Lung (tissue), 12 donors: ENCODE results near the gene CRYGN. TPM values are rescaled to one million over a fixed set of nuclear protein-coding genes. Genes with fewer than 3 reads are reported as not detected.

Source experiments
- ATAC-seq: fragments of 200-7000 bp; cut with Tn5 transposase; one replicate; pipeline ENCODE4 v1.9.1; 2020; ENCODE audit warnings: moderate number of reproducible peaks; ENCODE audit not compliant: insufficient read depth, low FRiP score
- DNase-seq, 3 donors: peaks; one replicate each; pipeline ENCODE4 v3.0.0-alpha.2; 2013 to 2017
- H3K27ac ChIP-seq, 2 donors: one replicate each; pipeline ENCODE4 v1.5.1; 2013; ENCODE audit warnings: mild to moderate bottlenecking in 2 of 2, moderate library complexity in 2 of 2, control low read depth in 1 of 2, inconsistent platforms in 1 of 2, low read depth in 1 of 2, low read length in 1 of 2
- H3K27me3 ChIP-seq, 3 donors: one replicate each; pipeline ENCODE4 v1.5.1; 2013; ENCODE audit warnings: low read length in 2 of 3; ENCODE audit not compliant: control insufficient read depth in 3 of 3, insufficient read depth in 3 of 3
- H3K36me3 ChIP-seq, 4 donors: one replicate each; pipeline ENCODE4 v1.5.1; 2013; ENCODE audit warnings: low read length in 4 of 4, mild to moderate bottlenecking in 1 of 4, moderate library complexity in 1 of 4; ENCODE audit not compliant: control insufficient read depth in 4 of 4, insufficient read depth in 4 of 4
- H3K4me1 ChIP-seq, 5 donors: one replicate each; pipeline ENCODE4 v1.5.1; 2013; ENCODE audit warnings: low read length in 5 of 5, mild to moderate bottlenecking in 2 of 5, moderate library complexity in 1 of 5; ENCODE audit not compliant: control insufficient read depth in 5 of 5, insufficient read depth in 5 of 5
- H3K4me3 ChIP-seq: one replicate; pipeline ENCODE4 v1.5.1; 2013; ENCODE audit warnings: mild to moderate bottlenecking, control low read depth, moderate library complexity
- H3K9ac ChIP-seq, 2 donors: one replicate each; pipeline ENCODE4 v1.5.1; 2013; ENCODE audit warnings: low read length in 2 of 2, control low read depth in 1 of 2; ENCODE audit not compliant: insufficient read depth in 1 of 2
- H3K9me3 ChIP-seq, 4 donors: one replicate each; pipeline ENCODE4 v1.5.1; 2013; ENCODE audit warnings: low read length in 3 of 4, mild to moderate bottlenecking in 1 of 4, moderate library complexity in 1 of 4; ENCODE audit not compliant: control insufficient read depth in 4 of 4, insufficient read depth in 3 of 4
- WGBS, 2 donors: extraction: QIAGEN DNeasy Blood & Tissue Kit; methylation state at CpG; one replicate each; pipeline ENCODE4 v1.1.7; 2013; 5-methylcytosine and 5-hydroxymethylcytosine counted together
- polyA plus RNA-seq, 2 donors: library from polyadenylated mRNA; stranded (reverse); fragments of 200-250 nt; gene quantifications; one replicate each; pipeline ENCODE4 v1.2.1, GENCODE V29; 2013
- total RNA-seq, 2 donors: library from RNA; depleted of rRNA in 1 of 2; stranded (reverse); fragments of >200 nt in 1 of 2; gene quantifications; one replicate each; pipeline ENCODE4 v1.2.1, GENCODE V29; 2014 to 2021
- TF ChIP-seq, protein P1 (sequence below): IDR thresholded peaks from 2 replicates; pipeline ENCODE4 v1.5.1; 2012; ENCODE audit warnings: mild to moderate bottlenecking; ENCODE audit errors: control extremely low read depth, extremely low read depth
- donor health status: control.
- donor health status: control.
- donor health status: Bipolar disorder and iron deficiency.
- donor health status: healthy.
- donor health status: DM: yes; HTN: yes; CAD: no.

The CRYGN gene
- total and polyA plus RNA-seq, 4 donors: 0.07 to 0.34 (median 0.28) TPM; not detected in 1

DNA sequence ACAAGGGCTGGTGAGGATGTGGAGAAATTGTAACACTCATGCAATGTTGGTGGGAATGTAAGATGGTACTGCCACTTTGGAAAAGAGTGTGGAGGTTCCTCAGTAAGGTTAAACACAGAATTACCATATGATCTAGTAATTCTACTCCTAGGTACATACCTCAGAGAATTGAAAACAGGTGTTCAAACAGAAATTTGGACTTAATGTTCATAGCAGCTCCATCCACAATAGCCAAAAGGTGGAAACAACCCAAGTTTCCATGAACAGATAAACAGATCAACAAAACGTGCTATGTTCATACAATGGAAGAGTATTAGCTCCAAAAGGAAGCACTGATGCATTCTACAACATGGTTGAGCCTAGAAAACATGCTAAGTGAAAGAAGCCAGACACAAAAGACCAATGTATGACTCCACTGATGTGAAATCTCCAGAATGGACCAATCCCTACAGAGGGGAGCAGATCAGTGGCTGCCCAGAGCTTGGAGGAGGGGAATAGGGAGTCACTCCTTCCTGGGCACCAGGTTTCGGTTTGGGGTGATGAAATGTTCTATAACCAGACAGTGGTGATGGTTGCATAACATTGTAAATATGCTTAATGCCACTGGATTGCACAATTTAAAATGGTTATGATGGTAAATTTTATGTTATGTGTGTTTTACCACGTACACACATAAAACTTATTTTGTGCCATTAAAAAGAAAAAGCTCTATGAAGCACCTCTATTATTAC is 24.4 kb downstream of the CRYGN start:
- DNase-seq (peak in 2 of 3 donors; percentile 13 to 47), ATAC-seq (no peak)
- H3K27me3 ChIP-seq: no peaks in the 10 kb centered on the region
- no peak overlapping the region for H3K4me3 ChIP-seq
- no peak overlapping the region for H3K9ac ChIP-seq
- no peaks in the 10 kb centered on the region for H3K36me3 ChIP-seq
- no peak overlapping the region for H3K27ac ChIP-seq
- peaks cover 0 to 23% (median 9%) of the 10 kb centered on the region in 5 donors for H3K4me1 ChIP-seq
- 46 to 48% methylated on average over 3 of the region's 3 CpGs for WGBS, 2 donors
- H3K9me3 ChIP-seq: peaks cover 0 to 4% (median under 1%) of the 10 kb centered on the region in 4 donors
- TF ChIP-seq, protein P1, sequence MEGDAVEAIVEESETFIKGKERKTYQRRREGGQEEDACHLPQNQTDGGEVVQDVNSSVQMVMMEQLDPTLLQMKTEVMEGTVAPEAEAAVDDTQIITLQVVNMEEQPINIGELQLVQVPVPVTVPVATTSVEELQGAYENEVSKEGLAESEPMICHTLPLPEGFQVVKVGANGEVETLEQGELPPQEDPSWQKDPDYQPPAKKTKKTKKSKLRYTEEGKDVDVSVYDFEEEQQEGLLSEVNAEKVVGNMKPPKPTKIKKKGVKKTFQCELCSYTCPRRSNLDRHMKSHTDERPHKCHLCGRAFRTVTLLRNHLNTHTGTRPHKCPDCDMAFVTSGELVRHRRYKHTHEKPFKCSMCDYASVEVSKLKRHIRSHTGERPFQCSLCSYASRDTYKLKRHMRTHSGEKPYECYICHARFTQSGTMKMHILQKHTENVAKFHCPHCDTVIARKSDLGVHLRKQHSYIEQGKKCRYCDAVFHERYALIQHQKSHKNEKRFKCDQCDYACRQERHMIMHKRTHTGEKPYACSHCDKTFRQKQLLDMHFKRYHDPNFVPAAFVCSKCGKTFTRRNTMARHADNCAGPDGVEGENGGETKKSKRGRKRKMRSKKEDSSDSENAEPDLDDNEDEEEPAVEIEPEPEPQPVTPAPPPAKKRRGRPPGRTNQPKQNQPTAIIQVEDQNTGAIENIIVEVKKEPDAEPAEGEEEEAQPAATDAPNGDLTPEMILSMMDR: no peak

DNA sequence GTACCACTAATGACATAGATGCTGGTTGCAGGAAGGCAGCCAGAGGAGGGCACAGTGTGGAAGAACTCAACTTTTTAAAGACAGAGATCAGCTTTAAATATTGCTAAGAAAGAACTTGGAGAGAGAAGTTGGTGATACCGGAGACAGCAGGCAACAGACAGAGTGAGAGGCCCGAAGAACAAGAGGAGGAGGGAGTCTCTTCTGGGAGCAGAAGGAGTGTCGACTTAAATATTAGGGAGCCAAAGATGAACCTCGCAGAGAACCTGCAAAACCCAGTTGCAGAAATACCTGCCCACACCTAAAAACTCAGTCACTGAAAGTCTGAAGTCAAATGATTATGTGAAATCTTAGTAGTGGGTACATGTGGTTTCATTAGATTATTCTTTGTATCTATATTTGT is 26.7 kb downstream of the CRYGN start:
- no peaks in the 10 kb centered on the region for H3K9me3 ChIP-seq
- ATAC-seq: no peak
- peaks cover 0 to 30% (median 12%) of the 10 kb centered on the region in 5 donors for H3K4me1 ChIP-seq
- no peak overlapping the region for H3K27ac ChIP-seq
- H3K27me3 ChIP-seq: peaks cover 0 to 5% (median 0%) of the 10 kb centered on the region in 3 donors
- TF ChIP-seq, protein P1: no peak
- no peak overlapping the region for H3K4me3 ChIP-seq
- DNase-seq: no peak
- no peaks in the 10 kb centered on the region for H3K36me3 ChIP-seq
- WGBS, 2 donors: 91 to 92% methylated on average over 4 of the region's 4 CpGs
- H3K9ac ChIP-seq: no peak overlapping the region

DNA sequence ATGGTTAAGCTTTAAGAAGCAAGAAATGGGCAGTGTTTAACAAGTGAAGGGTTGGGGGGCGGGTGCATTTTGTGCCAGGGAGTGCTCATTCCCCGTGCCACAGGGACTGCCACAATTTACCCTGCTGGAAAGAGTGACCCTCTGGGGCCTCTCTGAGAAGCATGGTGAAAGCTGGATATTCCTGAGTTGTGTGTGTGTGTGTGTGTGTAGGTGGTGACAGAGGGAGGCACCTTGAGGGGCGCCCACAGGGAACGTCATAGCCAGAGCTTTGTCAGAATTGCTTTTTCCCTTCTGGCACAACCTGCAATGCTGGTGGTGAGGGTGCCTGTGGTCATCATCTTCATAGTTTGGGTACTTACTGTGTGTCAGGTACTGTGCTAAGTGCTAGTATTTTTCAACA is 27.6 kb downstream of the CRYGN start:
- no peak for DNase-seq
- Histone ChIP-seq H3K27me3 (peaks cover 0 to 5% (median 0%) of the 10 kb centered on the region in 3 donors), H3K9ac (no peak overlapping the region), H3K9me3 (no peaks in the 10 kb centered on the region), H3K27ac (no peak overlapping the region), H3K4me1 (peaks cover 0 to 28% (median 12%) of the 10 kb centered on the region in 5 donors), H3K4me3 (no peak overlapping the region), H3K36me3 (no peaks in the 10 kb centered on the region)
- WGBS, 2 donors: 72 to 75% methylated on average over 4 of the region's 4 CpGs
- no peak for ATAC-seq
- TF ChIP-seq, protein P1: no peak

DNA sequence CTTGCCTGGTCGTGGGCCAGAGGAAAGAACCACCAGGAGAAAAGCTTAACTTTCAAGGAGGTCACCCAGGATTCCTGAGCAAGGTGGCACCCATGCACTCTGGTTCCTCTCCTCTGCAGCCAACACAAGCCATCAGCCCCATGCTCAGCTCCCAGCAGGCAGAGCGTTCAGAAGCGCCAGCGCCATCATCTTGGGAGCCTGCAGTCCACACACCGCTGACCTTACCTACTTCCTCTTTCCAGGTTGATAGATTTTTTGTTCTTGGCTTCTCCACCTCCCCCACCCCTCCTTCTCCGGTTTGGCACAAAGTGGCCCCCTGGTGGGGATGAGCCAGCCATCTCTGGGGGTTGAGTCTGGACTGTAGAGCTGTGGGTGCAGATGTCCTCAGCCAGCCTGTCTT is 28.4 kb downstream of the CRYGN start:
- no peaks in the 10 kb centered on the region for H3K36me3 ChIP-seq
- ATAC-seq (no peak), DNase-seq (no peak)
- H3K27me3 ChIP-seq: peaks cover 0 to 5% (median 0%) of the 10 kb centered on the region in 3 donors
- no peaks in the 10 kb centered on the region for H3K9me3 ChIP-seq
- H3K4me1 ChIP-seq: peaks cover 0 to 21% (median 11%) of the 10 kb centered on the region in 5 donors
- WGBS, 2 donors: 42 to 66% methylated on average over 6 of the region's 6 CpGs
- no peak overlapping the region for H3K9ac ChIP-seq
- no peak overlapping the region for H3K27ac ChIP-seq
- TF ChIP-seq, protein P1: no peak
- H3K4me3 ChIP-seq: no peak overlapping the region
